Panc1 (cell line): ENCODE data around the gene DPM3.
A peak's percentile ranks its signal among the peaks of the same experiment; 100 is the strongest.

ENCODE experiments used
- POLR2AphosphoS5 ChIP-seq: IDR thresholded peaks from 2 replicates; pipeline ENCODE4 v1.6.1; 2012; ENCODE audit warnings: mild to moderate bottlenecking, low read depth, low read length, moderate library complexity
- TF ChIP-seq, protein P1 (sequence below): fragments of 450-650 bp; IDR thresholded peaks from 2 replicates; pipeline ENCODE4 v1.5.1; 2017; ENCODE audit warnings: mild to moderate bottlenecking
- TF ChIP-seq, protein P2 (sequence below), 2 experiments: IDR thresholded peaks; 2 replicates each; pipeline ENCODE4 v1.6.1; 2011 to 2012; ENCODE audit warnings: low read depth in 2 of 2, control low read depth in 1 of 2, low read length in 1 of 2, mild to moderate bottlenecking in 1 of 2, moderate library complexity in 1 of 2; ENCODE audit not compliant: insufficient read depth in 1 of 2

- peak; percentile 84 for TF ChIP-seq POLR2AphosphoS5
- TF ChIP-seq, protein P1, sequence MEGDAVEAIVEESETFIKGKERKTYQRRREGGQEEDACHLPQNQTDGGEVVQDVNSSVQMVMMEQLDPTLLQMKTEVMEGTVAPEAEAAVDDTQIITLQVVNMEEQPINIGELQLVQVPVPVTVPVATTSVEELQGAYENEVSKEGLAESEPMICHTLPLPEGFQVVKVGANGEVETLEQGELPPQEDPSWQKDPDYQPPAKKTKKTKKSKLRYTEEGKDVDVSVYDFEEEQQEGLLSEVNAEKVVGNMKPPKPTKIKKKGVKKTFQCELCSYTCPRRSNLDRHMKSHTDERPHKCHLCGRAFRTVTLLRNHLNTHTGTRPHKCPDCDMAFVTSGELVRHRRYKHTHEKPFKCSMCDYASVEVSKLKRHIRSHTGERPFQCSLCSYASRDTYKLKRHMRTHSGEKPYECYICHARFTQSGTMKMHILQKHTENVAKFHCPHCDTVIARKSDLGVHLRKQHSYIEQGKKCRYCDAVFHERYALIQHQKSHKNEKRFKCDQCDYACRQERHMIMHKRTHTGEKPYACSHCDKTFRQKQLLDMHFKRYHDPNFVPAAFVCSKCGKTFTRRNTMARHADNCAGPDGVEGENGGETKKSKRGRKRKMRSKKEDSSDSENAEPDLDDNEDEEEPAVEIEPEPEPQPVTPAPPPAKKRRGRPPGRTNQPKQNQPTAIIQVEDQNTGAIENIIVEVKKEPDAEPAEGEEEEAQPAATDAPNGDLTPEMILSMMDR = no peak
- TF ChIP-seq, protein P2, sequence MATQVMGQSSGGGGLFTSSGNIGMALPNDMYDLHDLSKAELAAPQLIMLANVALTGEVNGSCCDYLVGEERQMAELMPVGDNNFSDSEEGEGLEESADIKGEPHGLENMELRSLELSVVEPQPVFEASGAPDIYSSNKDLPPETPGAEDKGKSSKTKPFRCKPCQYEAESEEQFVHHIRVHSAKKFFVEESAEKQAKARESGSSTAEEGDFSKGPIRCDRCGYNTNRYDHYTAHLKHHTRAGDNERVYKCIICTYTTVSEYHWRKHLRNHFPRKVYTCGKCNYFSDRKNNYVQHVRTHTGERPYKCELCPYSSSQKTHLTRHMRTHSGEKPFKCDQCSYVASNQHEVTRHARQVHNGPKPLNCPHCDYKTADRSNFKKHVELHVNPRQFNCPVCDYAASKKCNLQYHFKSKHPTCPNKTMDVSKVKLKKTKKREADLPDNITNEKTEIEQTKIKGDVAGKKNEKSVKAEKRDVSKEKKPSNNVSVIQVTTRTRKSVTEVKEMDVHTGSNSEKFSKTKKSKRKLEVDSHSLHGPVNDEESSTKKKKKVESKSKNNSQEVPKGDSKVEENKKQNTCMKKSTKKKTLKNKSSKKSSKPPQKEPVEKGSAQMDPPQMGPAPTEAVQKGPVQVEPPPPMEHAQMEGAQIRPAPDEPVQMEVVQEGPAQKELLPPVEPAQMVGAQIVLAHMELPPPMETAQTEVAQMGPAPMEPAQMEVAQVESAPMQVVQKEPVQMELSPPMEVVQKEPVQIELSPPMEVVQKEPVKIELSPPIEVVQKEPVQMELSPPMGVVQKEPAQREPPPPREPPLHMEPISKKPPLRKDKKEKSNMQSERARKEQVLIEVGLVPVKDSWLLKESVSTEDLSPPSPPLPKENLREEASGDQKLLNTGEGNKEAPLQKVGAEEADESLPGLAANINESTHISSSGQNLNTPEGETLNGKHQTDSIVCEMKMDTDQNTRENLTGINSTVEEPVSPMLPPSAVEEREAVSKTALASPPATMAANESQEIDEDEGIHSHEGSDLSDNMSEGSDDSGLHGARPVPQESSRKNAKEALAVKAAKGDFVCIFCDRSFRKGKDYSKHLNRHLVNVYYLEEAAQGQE (IDR thresholded peaks at IDR 0.05; ENCODE audit: insufficient read depth in 1 of 2, low read depth in 2 of 2, low read length in 1 of 2) = no peak
These were observed at the start of gene DPM3 for GRCh38 chr1:155139895-155140629.
